ENCODE measurements around the gene ANO1.

ANO1 gene

DNA sequence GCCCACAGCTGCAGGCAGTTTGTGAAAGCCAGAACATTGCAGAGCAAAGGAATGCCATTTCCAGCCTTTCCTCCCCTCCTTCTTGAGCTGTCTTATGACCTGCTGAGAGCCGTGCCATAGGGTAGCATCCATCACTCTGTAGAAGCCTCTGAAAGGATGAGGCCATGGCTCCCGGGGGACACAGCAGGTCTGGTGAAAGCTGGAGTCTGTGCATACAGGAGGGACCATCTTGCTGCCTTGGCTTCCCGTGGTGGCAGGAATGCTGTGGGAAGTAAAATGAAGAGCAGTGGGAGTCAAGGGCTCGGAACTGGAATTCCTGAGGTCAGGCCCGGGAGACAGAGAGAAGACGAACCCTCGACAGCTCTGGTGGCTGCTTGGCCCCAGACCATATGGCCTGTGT lies 30.9 kb downstream of the ANO1 start:
- DNase-seq (ENCODE audit: low read depth, low spot score): peak; percentile 70
- H3K4me3 ChIP-seq (ENCODE audit: low read depth, low read length): no peak overlapping the region
- in situ Hi-C loops (cut with HindIII; ENCODE audit: low sequenced_read_pairs): no loop called here
- TF ChIP-seq CTCF (IDR thresholded peaks at IDR 0.05; ENCODE audit: low read depth, low read length): no peak

GRCh38 chr11:70109903-70110302 lies 31.8 kb downstream of the ANO1 start:
- H3K4me3 ChIP-seq (ENCODE audit: low read depth, low read length): no peak overlapping the region
- DNase-seq (ENCODE audit: low read depth, low spot score): no peak
- TF ChIP-seq CTCF (IDR thresholded peaks at IDR 0.05; ENCODE audit: low read depth, low read length): no peak
- in situ Hi-C loops (cut with HindIII; ENCODE audit: low sequenced_read_pairs): no loop called here

DNA sequence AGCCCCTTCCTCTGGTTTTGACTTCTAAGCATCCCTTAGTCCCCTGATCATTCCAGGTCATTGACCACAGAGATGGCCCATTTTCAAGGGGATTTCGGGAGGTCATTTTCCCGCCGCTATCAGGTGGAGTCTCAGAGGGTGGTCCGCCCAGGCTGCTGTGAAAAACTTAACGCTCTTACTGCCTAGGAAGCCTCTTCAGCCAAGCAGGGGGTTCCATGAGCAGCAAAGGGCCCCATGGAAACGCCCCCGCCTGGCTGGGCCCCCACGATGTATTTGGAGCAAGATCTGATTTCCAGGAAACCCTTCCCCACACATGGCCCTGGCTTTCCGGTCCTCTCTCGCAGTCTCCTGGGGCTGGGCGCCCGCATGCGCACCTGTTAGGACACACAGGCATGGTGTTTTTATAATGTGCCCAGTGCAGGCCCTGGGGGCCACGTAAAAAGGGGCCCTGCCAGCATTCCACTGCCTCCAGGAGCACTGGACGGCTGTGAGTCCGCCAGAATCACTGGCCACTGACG lies 32.5 kb downstream of the ANO1 start:
- no peak for TF ChIP-seq CTCF (IDR thresholded peaks at IDR 0.05; ENCODE audit: low read depth, low read length)

DNA sequence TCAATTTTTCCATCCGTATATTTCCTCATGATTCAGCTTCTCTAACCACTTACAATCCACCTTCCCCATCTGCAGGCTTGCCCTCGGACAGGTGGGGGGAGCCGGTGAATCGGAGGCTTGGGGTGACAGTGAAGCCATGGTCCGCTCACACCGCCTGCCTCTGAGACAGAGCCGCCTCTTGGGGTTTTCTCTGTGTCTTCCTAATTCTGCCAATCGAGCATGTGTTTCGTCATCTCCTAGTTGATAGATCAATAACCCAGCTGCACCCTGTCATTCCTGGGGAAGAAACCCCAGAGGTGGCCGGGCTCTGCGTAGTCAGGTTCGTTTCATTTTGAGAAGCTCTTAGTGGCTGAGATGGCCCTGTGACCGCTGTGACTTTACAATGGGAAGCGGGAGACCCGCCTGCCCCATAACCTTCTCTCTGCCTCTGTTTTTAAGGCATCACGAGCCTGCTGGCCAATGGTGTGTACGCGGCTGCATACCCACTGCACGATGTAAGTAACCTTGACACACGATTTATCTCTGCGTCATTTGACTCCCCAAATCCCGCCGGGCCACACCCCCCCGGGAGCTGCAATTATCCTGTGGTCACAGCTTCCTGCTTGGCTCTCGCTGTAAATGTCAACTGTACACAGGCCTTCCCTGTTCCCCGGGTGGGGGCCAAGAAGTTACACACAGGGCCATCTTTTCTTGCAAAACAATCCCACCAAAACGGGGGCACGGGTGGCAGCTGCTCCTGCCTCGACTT lies 33.3 kb downstream of the ANO1 start:
- DNase-seq (ENCODE audit: low read depth, low spot score): peak; percentile 60
- TF ChIP-seq CTCF (IDR thresholded peaks at IDR 0.05; ENCODE audit: low read depth, low read length): no peak
- H3K4me3 ChIP-seq (ENCODE audit: low read depth, low read length): no peak overlapping the region
- in situ Hi-C loops (cut with HindIII; ENCODE audit: low sequenced_read_pairs): no loop called here

More for the DNA sequence above, 32.5 kb downstream of the ANO1 start:
- DNase-seq (ENCODE audit: low read depth, low spot score): no peak
- in situ Hi-C loops (cut with HindIII; ENCODE audit: low sequenced_read_pairs): no loop called here
- no peak overlapping the region for H3K4me3 ChIP-seq (ENCODE audit: low read depth, low read length)

DNA sequence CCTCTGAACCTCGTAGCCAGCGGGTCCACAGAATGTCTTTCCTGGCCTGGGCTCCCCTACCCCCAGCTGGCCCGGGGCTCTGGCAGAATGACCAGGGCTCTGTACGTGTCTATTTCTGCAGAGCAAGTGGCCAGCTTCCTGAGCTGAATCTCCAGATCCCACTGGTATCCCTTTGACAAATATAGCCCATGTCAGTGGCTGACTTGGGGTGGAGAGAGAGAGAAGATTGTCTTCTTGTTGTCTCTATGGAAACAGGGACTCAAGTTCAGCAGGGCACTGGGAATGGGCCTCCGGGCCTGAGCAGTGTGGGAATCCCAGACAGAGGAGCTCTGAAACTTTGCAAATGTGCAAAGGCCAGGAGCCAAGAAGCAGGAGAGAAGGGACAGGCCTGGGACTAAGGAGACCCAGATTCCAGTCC lies 33.9 kb downstream of the ANO1 start:
- in situ Hi-C loops (cut with HindIII; ENCODE audit: low sequenced_read_pairs): no loop called here
- TF ChIP-seq CTCF (IDR thresholded peaks at IDR 0.05; ENCODE audit: low read depth, low read length): no peak
- no peak for DNase-seq (ENCODE audit: low read depth, low spot score)

DNA sequence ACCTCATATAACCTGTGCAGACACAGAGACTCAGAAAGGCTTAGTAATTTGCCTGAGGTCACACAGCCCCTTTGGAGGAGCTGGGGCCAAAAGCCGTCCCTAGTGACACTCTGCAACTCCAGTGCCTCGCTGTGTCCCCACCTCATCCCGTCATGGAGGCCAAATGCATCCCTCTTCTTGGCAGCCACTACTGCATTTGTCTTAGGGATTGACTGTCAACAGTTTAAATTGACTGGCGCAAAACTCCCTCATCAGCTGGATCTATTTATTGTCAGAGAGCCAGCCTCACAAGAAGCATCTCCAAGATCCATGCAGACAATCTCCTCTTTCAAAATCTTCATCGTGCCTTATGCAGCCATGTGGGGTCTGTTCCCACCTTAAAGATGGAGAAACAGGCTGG lies 35.7 kb downstream of the ANO1 start:
- no peak overlapping the region for H3K4me3 ChIP-seq (ENCODE audit: low read depth, low read length)
- in situ Hi-C loops (cut with HindIII; ENCODE audit: low sequenced_read_pairs): no loop called here
- no peak for DNase-seq (ENCODE audit: low read depth, low spot score)
- TF ChIP-seq CTCF (IDR thresholded peaks at IDR 0.05; ENCODE audit: low read depth, low read length): no peak

More for the DNA sequence above, 33.9 kb downstream of the ANO1 start:
- H3K4me3 ChIP-seq (ENCODE audit: low read depth, low read length): no peak overlapping the region
